Stimulated activated CD8-positive, alpha-beta memory T cell treated with anti-CD3 and anti-CD28 coated beads, Interleukin-4, amount 100 ng/mL, for 4 hours (primary cell): ENCODE measurements around the gene ZBTB20.

ENCODE experiments used
- DNase-seq, 2 donors: peaks; one replicate each; pipeline ENCODE4 v3.0.0-alpha.2; 2020; ENCODE audit warnings: low read depth in 2 of 2, low spot score in 1 of 2

ZBTB20 gene

GRCh38 chr3:114595522-114596028 is 551.5 kb downstream of the ZBTB20 start:
- DNase-seq: no peak

GRCh38 chr3:114590309-114591047 is 556.6 kb downstream of the ZBTB20 start:
- no peak for DNase-seq

- no peak for DNase-seq
Measured at GRCh38 chr3:114587986-114588385, 559.1 kb downstream of the ZBTB20 start.

GRCh38 chr3:114586119-114586518 is 561.0 kb downstream of the ZBTB20 start:
- DNase-seq: no peak

- DNase-seq: no peak
Measured at GRCh38 chr3:114585687-114586086, 561.4 kb downstream of the ZBTB20 start.

- no peak for DNase-seq
Measured at GRCh38 chr3:114584734-114585371, 562.2 kb downstream of the ZBTB20 start.

GRCh38 chr3:114582929-114583328 is 564.2 kb downstream of the ZBTB20 start:
- no peak for DNase-seq

- DNase-seq: no peak
Measured at GRCh38 chr3:114572364-114573062, 574.6 kb downstream of the ZBTB20 start.

- DNase-seq: no peak
Measured at GRCh38 chr3:114571363-114571762, 575.7 kb downstream of the ZBTB20 start.

- no peak for DNase-seq
Measured at GRCh38 chr3:114569186-114569585, 577.9 kb downstream of the ZBTB20 start.

- DNase-seq: no peak
Measured at GRCh38 chr3:114567771-114568170, 579.3 kb downstream of the ZBTB20 start.

- no peak for DNase-seq
Measured at GRCh38 chr3:114566767-114567166, 580.3 kb downstream of the ZBTB20 start.

- no peak for DNase-seq
Measured at GRCh38 chr3:114566162-114566755, 580.8 kb downstream of the ZBTB20 start.

- DNase-seq: no peak
Measured at GRCh38 chr3:114565216-114565615, 581.9 kb downstream of the ZBTB20 start.

- DNase-seq: no peak
Measured at GRCh38 chr3:114563720-114564119, 583.4 kb downstream of the ZBTB20 start.

GRCh38 chr3:114562557-114562956 is 584.5 kb downstream of the ZBTB20 start:
- no peak for DNase-seq

- DNase-seq: no peak
Measured at GRCh38 chr3:114558271-114558670, 588.8 kb downstream of the ZBTB20 start.

GRCh38 chr3:114557791-114558190 is 589.3 kb downstream of the ZBTB20 start:
- no peak for DNase-seq

GRCh38 chr3:114556657-114557213 is 590.4 kb downstream of the ZBTB20 start:
- no peak for DNase-seq

- DNase-seq: no peak
Measured at GRCh38 chr3:114554731-114555130, 592.4 kb downstream of the ZBTB20 start.

GRCh38 chr3:114553949-114554593 is 593.0 kb downstream of the ZBTB20 start:
- DNase-seq: no peak
